HG03469 (cell line): ENCODE results near the gene UBA3.
A peak's percentile ranks its signal among the peaks of the same experiment; 100 is the strongest.

Experiments
- ATAC-seq: cut with Tn5 transposase; IDR thresholded peaks from one replicate; pipeline ENCODE4 v1.9.1; 2021; ENCODE audit warnings: mild to moderate bottlenecking, moderate library complexity, moderate number of reproducible peaks; ENCODE audit not compliant: unreplicated experiment

UBA3 gene

GRCh38 chr3:69079269-69080159 lies 651 bp downstream of the UBA3 start:
- ATAC-seq, result no peak

- ATAC-seq, result no peak
Measured at GRCh38 chr3:69072928-69073327, 7.2 kb downstream of the UBA3 start.

- no peak for ATAC-seq
Measured at GRCh38 chr3:69066121-69066520, 14.0 kb downstream of the UBA3 start.

GRCh38 chr3:69065318-69065964 lies 14.7 kb downstream of the UBA3 start:
- no peak for ATAC-seq

- ATAC-seq, result no peak
Measured at GRCh38 chr3:69063636-69064035, 16.5 kb downstream of the UBA3 start.

- ATAC-seq, result no peak
Measured at GRCh38 chr3:69059688-69060087, 20.5 kb downstream of the UBA3 start.

- ATAC-seq, result no peak
Measured at GRCh38 chr3:69058947-69059224, 21.3 kb downstream of the UBA3 start.

- ATAC-seq, result peak; percentile 98
Measured at GRCh38 chr3:69058180-69058946, 21.8 kb downstream of the UBA3 start.

- no peak for ATAC-seq
Measured at GRCh38 chr3:69052472-69052898, 27.7 kb downstream of the UBA3 start.

- ATAC-seq, result peak; percentile 98
Measured at GRCh38 chr3:69051756-69052471, 28.3 kb downstream of the UBA3 start, which contains the start of gene TMF1. Gene TMF1, minus strand, starts transcription at chr3:69052333. Its CDS starts 247 bp downstream, at chr3:69052086.

- ATAC-seq, result no peak
Measured at GRCh38 chr3:69048990-69049389, 31.2 kb downstream of the UBA3 start.

GRCh38 chr3:69044608-69045007 lies 35.6 kb downstream of the UBA3 start:
- no peak for ATAC-seq

- no peak for ATAC-seq
Measured at GRCh38 chr3:69033470-69033869, 46.7 kb downstream of the UBA3 start.

- ATAC-seq, result no peak
Measured at GRCh38 chr3:69032737-69033136, 47.4 kb downstream of the UBA3 start.

GRCh38 chr3:69032142-69032541 lies 48.0 kb downstream of the UBA3 start:
- no peak for ATAC-seq

GRCh38 chr3:69031635-69032034 lies 48.5 kb downstream of the UBA3 start:
- no peak for ATAC-seq

- no peak for ATAC-seq
Measured at GRCh38 chr3:69020857-69021256, 59.3 kb downstream of the UBA3 start.

GRCh38 chr3:69020424-69020823 lies 59.7 kb downstream of the UBA3 start:
- no peak for ATAC-seq

GRCh38 chr3:69016901-69017300 lies 63.3 kb downstream of the UBA3 start:
- ATAC-seq, result no peak

- ATAC-seq, result no peak
Measured at GRCh38 chr3:69016102-69016501, 64.1 kb downstream of the UBA3 start.

GRCh38 chr3:69014022-69014580 lies 66.1 kb downstream of the UBA3 start:
- ATAC-seq, result no peak
